ENCODE results near the gene CEP112.

- TF ChIP-seq POLR2AphosphoS5 (IDR thresholded peaks at IDR 0.05; ENCODE audit: borderline replicate concordance, low read depth, low read length) = no peak
- no peak for TF ChIP-seq EZH2 (IDR thresholded peaks at IDR 0.05)
Measured at GRCh38 chr17:65853816-65854215, 338.1 kb downstream of the CEP112 start.

All from SK-N-MC (cell line).